Measurements from ENCODE around the gene TULP3.

The TULP3 gene

DNA sequence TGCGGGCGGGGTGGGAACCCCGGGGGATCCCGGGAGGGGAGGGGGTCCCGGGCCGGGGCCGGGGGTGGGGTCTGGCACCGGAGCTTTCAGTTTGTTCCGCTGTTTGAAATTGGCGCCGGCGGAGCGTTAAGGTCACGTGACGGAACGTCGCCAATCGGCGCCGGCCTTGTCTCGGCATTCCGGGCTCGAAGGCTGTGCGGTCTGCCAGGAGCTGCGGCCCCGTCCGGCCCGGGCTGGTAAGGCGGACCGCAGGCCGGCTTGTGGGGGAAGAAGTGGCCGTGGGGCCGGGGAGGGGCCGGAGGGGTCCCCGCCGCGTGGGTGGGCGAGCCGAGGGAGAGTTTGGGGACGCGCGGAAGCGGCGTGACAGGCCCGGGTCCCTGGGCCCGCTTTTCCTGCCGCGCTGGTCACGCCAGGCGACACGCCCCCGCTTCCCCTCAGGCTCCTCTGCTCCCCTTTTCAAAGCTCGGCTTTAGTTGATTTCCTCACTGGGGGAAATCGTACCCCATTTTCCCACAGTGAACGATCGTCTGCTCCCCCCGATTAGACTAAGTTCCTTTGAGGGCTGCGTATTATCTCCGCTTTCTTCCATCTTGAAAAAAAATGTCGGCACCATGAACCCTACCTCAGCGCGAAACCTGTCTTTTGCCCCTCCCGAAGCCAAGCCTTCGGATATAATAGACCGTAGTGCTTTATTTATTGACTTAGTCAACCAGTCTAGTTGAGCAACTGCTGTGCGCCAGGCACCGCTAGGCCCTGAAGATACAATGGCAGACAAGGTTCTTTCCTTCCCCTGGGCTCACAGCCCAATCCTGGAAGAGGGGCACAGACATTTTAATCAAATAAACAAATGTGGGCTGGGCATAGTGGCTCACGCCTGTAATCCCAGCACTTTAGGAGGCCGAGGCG lies 13.4 kb upstream of the TULP3 start, which contains the start of the genes FOXM1 and RHNO1:
Gene FOXM1 (minus strand): TSS at position 128 of the 906 bp plus-strand sequence. CDS start 2,696 bp downstream, outside the sequence.
Gene RHNO1 (plus strand): TSS at position 177 of the 906 bp plus-strand sequence. CDS start 8,144 bp downstream, outside the sequence.
- peak; percentile 91 for DNase-seq

GRCh38 chr12:2877953-2878732 lies 12.5 kb upstream of the TULP3 start:
- no peak for DNase-seq

- no peak for DNase-seq
Measured at GRCh38 chr12:2879853-2880252, 10.8 kb upstream of the TULP3 start.

DNA sequence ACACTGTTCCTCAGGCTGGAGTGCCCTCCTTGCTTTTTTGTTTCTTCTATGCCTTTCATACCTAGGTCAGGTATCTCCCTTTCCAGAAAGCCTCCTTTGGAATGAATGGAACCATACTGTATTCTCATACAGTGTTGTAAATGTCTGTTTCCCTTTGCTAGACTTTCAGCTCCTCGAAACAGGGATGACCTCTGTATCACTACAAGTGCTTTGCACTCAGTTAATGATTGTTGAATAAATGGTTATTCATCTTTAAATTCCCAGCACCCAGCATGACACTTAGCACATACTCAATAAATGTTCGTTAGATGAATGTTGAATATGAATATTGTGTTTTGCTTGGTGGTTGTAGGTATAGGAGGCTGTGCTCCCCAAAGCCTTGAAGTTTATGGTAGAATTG lies 5.9 kb upstream of the TULP3 start:
- DNase-seq, result no peak

DNA sequence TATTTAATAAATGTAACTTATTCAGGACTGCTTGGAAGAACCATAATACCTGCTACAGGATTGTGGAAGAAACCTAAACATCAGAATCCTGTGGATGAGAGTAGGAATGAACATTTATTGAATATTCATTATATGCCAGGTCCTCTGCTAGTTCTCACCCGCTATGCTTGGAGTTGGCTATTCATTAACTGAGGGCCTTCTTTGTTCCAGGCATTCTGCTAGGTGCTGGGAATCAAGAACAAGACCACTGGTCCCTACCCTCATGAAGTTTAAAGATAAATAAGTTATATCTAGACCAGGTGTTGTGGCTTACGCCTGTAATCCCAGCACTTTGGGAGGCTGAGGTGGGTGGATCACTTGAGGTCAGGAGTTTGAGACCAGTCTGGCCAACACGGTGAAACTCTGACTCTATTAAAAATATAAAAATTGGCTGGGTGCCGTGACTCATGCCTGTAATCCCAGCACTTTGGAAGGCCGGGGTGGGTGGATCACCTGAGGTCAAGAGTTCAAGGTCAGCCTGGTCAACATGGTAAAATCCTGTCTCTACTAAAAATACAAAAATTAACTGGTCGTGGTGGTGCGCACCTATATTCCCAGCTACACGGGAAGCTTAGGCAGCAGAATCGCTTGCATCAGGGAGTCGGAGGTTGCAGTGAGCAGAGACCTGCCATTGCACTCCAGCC lies 3.8 kb upstream of the TULP3 start:
- no peak for DNase-seq

GRCh38 chr12:2890001-2890387 lies 697 bp upstream of the TULP3 start:
- no peak for DNase-seq

DNA sequence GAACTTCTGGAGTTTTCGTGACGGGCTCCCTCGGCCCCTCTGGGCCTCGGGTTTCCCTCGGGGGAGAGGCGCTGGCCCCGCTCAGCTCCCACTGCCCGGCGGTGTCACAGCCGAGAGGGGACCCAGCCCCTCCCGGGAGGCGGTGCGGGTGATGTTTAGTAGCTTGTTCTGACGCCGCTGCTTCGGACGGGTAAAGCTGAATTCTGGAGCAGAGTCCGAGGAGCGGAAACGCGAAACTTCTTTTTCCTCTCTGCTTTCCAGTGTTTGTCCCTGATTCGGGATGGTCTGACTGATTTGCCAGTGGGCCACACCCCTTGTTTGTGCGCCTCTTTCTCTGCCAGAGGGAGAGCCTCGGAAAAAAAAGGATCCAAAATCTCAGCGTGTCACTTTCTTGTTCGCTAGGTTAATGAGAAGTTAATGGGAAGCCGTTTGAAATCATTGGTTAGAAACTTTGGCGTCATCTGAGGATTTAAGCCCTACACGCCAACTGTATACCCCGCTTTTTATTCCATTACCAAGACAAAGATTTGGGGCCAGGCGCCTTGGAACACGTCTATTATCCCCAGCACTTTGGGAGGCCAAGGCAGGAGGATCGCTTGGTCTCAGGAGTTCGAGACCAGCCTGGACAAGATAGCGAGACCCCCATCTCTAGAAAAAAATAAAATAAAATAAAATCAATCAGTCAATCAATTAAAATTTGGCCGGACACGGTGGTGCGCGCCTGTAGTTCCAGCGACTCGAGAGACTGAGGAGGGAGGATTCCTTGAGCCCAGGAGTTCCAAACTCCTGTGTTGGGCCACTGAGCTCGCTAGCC lies 756 bp downstream of the TULP3 start:
- peak; percentile 43 for DNase-seq

GRCh38 chr12:2892246-2892645 lies 1.6 kb downstream of the TULP3 start:
- DNase-seq, result no peak

DNA sequence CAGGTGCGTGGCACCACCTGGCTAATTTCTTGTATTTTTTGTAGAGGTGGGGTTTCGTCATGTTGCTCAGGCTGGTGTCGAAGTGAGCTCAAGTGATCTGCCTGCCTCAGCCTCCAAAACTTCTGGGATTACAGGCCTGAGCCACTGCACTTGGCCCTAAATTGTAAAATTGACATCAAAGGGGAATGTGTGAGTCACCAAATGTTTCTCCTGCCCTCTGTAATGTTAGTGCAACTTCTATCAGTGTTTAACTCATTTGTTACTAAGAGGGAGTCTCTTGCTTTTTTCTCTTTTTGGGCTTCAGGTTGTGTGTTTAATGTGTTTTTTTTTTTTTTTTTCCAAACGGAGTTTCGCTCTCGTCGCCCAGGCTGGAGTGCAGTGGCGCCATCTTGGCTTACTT lies 2.3 kb downstream of the TULP3 start:
- no peak for DNase-seq

DNA sequence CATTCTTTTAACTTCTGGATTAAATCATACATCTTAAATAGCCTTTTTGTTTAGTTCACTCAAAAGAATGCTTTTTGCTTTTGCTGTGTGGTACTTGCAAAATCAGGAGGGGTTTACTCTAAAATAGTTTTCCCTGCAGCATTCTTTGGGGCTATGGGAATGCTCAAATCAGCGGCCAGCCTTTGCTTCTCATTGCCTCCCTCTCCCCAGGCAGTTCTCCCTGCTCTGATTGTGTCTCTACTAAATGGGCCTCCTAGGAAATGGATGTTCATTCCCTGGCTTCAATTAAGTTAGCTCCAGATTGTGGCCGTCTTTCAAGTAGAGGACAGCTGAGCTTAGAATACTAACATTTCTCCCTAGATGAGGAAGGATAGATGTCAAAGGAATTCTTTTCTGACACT lies 4.4 kb downstream of the TULP3 start:
- DNase-seq, result no peak

GRCh38 chr12:2895511-2895910 lies 4.8 kb downstream of the TULP3 start:
- DNase-seq, result no peak

DNA sequence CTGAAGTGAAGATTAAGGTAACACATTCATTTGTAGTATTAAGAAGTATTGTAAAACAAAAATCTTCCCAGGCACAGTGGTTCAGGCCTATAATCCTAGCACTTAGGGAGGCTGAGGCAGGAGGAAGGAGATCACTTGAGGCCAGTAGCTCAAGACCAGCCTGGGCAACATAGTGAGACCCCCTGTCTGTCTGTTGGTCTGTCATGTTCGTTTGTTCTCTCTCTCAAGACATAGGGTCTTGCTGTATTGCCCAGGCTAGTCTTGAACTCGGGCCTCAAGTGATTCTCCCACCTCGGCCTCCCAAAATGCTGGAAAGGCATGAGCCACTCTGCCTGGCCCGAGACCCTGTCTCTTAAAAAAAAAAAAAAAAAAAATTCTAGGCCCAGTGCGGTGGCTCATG lies 6.7 kb downstream of the TULP3 start:
- DNase-seq, result no peak

DNA sequence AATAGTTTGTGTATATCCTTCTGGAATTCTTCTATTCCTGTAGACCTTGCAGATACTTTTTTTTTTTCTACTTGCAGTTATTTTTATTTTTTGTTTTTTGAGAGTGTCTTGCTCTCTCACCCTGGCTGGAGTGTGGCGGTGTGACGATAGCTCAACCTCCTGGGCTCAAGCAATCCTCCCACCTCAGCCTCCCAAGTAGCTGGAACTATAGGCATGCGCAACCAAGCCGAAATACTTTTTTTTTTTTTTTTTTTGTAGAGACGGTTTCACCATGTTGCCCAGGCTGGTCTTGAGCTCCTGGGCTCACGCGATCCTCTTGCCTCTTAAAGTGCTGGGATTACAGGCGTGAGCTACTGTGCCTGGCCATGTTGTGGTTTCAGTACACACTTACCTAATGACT lies 10.0 kb downstream of the TULP3 start:
- DNase-seq, result no peak

DNA sequence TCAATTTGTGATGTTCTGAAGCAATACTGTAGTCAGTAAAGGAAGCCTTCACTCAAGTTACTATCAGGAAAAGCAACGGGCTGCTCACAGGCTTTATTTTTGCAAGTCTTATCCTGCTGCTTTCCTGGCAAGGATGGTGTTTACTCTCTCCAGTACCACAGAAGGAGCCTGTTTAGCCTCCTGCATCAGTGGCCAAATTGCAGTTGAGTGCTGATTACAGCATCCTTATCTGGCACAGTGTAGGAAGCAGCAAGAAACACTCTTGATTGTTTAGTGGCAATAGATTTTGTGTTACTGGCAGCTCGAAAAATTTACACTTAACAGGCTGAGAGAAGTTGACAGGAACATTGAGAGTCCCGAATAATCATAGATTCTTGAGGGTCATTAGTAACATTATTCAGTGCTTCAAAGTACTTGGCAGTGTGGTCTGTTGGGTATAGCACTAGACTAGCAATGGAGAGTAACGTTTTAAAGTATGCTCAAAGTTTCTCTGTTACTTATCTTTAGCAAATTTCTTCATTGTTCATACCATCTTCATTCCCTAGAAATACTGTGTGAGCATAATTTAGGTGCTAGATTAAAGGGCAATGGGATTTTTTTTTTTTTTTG lies 11.7 kb downstream of the TULP3 start:
- no peak for DNase-seq

GRCh38 chr12:2904260-2904659 lies 13.6 kb downstream of the TULP3 start:
- DNase-seq, result no peak

GRCh38 chr12:2912216-2912575 lies 21.5 kb downstream of the TULP3 start:
- DNase-seq, result no peak

GRCh38 chr12:2919249-2919648 lies 28.6 kb downstream of the TULP3 start:
- no peak for DNase-seq

DNA sequence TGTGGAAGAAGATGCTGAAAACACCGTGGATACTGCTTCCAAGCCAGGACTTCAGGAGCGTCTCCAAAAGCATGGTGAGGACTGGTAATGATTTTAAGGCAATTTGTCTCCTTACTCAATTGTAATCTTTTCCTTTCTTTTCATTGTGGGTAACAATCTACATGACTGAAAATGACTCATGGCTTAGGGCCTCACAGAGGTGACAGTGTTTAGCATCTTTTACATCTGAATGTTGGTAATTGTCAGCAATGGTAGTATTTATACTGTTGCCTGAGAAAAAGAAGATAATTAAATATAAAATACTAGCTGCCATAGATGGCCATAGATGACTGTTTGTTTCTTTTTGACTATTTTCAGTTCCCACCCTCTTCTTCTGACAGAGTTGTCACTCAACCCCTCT lies 31.6 kb downstream of the TULP3 start:
- no peak for DNase-seq

DNA sequence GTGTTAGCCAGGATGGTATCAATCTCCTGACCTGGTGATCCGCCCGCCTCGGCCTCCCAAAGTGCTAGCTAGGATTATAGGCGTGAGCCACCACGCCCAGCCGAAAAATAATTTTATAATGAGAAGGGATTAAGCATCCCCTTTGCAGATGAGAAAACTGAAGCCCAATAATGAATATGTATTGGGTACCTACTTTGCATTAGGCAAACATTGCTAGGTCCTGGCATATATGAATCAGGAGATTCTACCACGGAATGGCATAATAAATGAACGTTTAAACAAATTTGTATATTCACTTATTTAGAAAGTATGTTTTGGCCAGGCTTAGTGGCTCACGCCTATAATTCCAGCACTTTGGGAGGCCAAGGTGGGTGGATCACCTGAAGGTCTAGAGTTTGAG lies 32.4 kb downstream of the TULP3 start:
- no peak for DNase-seq

DNA sequence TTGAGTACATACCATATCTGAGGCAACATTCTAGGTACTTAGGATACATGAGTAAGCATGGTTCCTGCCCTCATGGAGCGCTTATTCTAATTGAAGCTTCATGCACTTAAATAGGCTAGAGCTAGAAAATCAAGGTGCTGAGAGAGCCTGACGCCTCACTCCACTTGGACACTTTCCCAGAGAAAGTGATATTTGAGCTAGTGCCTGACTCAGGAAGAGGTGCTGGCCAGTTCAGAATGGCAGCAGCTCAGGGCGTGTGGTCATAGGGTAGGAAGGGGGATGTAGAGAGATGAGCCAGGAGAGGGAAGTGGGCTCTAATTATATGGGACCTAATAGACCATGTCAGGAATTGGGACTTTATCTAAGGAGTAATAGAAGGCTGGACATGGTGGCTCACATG lies 33.3 kb downstream of the TULP3 start:
- DNase-seq, result no peak

DNA sequence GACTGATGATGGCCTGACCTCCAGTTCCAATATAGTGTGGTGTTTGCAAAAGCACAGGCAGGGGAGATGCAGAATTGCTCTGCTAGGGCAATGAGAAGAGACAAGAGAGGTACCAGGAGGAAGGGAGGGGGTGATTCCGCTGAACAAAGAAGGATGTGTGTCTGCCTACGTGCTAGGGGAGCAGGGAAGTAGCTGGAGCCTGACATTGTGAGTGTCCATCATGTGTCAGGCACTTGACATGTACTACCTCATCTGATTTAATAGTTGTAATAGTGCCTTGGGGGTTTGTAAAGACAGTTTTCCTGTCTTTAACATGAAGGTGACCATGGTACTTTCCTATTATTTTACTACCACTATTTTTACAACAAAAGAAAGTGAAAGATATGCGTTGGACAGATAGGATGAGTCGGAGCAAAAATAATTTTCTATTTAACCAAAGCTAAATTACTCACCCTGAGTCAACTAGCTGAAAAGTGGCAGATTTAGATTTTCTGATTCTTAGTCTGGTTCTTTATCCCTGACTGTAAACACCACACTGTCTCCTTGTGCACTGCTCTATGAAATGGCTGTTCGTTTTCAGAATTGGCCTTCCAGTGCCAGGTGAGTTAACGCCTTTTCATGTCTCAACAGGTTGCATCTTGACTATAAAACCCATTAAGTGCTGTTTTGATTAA lies 34.8 kb downstream of the TULP3 start:
- no peak for DNase-seq

- no peak for DNase-seq
Measured at GRCh38 chr12:2930865-2931264, 40.2 kb downstream of the TULP3 start.

Measured in stimulated activated CD4-positive, alpha-beta T cell treated with anti-CD3 and anti-CD28 coated beads, Interleukin-15, amount 100 ng/mL, for 24 hours (primary cell).